ENCODE measurements around the gene RUVBL2. TPM values are rescaled to one million over a fixed set of nuclear protein-coding genes. Genes with fewer than 3 reads are reported as not detected.

The RUVBL2 gene
- total RNA-seq, 1 donor from 2014 or later, result 106 TPM

DNA sequence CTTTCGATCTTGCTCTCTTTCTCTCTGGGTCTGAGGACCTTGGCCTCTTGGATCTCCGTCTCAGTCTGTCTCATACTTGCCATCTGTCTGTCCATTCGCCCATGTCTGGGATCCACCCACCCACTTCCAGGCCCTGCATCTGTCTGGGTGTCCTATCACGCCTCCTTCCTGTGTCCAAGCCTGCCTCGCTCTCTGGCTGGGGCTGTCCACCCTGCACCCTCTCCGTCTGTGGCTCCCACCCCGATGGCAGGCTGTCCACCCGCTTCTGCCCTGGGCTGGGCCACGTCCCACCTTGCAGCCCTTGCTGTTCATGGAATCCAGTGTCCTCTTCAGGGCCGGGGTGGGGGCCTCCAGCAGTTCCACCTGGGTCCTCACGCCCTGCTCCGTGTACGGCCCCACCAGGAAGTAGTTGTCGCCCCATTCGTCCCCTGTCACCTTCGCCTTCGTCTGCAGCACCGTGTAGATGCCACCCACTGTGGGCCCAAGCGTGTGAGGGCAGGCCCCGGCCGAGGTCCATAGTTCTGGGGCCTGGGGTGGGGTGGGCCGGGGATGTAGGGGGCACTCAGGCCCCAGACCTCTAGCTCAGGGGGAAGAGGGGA lies 2.6 kb upstream of the RUVBL2 start:
- TF ChIP-seq, protein P1, sequence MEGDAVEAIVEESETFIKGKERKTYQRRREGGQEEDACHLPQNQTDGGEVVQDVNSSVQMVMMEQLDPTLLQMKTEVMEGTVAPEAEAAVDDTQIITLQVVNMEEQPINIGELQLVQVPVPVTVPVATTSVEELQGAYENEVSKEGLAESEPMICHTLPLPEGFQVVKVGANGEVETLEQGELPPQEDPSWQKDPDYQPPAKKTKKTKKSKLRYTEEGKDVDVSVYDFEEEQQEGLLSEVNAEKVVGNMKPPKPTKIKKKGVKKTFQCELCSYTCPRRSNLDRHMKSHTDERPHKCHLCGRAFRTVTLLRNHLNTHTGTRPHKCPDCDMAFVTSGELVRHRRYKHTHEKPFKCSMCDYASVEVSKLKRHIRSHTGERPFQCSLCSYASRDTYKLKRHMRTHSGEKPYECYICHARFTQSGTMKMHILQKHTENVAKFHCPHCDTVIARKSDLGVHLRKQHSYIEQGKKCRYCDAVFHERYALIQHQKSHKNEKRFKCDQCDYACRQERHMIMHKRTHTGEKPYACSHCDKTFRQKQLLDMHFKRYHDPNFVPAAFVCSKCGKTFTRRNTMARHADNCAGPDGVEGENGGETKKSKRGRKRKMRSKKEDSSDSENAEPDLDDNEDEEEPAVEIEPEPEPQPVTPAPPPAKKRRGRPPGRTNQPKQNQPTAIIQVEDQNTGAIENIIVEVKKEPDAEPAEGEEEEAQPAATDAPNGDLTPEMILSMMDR (IDR thresholded peaks at IDR 0.05), result no peak
- no peak for DNase-seq (ENCODE audit: low spot score in 2 of 2)
- peaks cover 21 to 34% of the 10 kb centered on the region in 2 donors for H3K36me3 ChIP-seq
- H3K4me1 ChIP-seq, result peaks cover 21 to 26% of the 10 kb centered on the region in 2 donors
- no peaks in the 10 kb centered on the region for H3K9me3 ChIP-seq
- peak overlapping the region in 1 of 2 donors; percentile 94 for H3K27ac ChIP-seq
- no peaks in the 10 kb centered on the region for H3K27me3 ChIP-seq
- intact Hi-C loops (cut with DNase I), result loop anchor here (5.0 kb wide), 1 partner anchor 156 kb away; no protein-coding TSS in a partner anchor
- peak overlapping the region; percentile 58 to 81 for H3K4me3 ChIP-seq

DNA sequence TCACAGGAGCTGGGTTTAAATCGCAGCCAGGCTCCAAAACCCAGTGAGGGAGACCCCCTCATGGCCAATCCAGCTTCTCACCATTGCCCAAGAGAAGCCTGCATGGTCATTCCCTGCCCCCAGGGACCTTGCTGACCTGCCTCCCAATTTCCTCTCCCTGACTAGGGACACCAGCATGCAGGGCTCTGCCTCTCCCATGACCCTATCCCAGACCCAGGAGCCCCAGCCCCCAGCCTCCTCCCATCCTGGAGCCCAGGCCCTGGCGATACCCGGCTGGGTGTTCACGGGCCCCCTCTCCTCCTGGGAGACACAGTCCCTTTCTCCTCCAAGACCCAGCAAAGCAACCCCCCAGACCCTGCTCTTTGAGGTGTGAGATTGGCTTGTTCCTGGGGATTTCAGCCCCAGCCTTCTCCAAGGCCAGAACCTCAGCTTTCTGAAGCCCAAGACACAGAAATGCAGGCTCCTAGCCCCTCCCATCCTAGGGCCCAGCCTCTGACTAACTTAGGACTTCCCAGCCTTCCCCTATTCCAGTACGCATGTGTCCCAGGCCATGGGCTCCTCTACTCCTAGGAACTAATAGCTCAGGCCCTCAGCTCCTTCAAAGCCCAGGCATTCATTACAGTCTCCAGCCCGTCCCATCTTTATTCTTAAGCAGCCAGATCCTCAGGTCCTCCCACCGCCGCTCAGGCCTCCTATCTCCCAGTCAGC lies 1.7 kb upstream of the RUVBL2 start:
- peak overlapping the region; percentile 58 to 81 for H3K4me3 ChIP-seq
- TF ChIP-seq, protein P1 (IDR thresholded peaks at IDR 0.05), result no peak
- peak in 1 of 2 donors; percentile 89 for DNase-seq (ENCODE audit: low spot score in 2 of 2)
- peaks cover 21 to 26% of the 10 kb centered on the region in 2 donors for H3K4me1 ChIP-seq
- H3K9me3 ChIP-seq, result no peaks in the 10 kb centered on the region
- intact Hi-C loops (cut with DNase I), result loop anchor here (2.0 to 5.0 kb wide), 2 partner anchors 27 to 155 kb away; partner anchors contain the start of gene FTL
- no peaks in the 10 kb centered on the region for H3K27me3 ChIP-seq
- peaks cover 13 to 26% of the 10 kb centered on the region in 2 donors for H3K36me3 ChIP-seq
- H3K27ac ChIP-seq, result peak overlapping the region; percentile 94

- Histone ChIP-seq H3K9me3 (no peaks in the 10 kb centered on the region), H3K4me1 (peaks cover 21 to 26% of the 10 kb centered on the region in 2 donors), H3K4me3 (peak overlapping the region; percentile 58 to 81), H3K27me3 (no peaks in the 10 kb centered on the region), H3K36me3 (peaks cover 10 to 21% of the 10 kb centered on the region in 2 donors), H3K27ac (peak overlapping the region; percentile 94)
- intact Hi-C loops (cut with DNase I), result loop anchor here (1.0 to 5.0 kb wide), 5 partner anchors 13 to 155 kb away; partner anchors contain the start of genes FTL, NUCB1 and SNRNP70
- TF ChIP-seq, protein P1 (IDR thresholded peaks at IDR 0.05), result no peak
- no peak for DNase-seq (ENCODE audit: low spot score in 2 of 2)
These were observed 1.0 kb upstream of the RUVBL2 start for GRCh38 chr19:48992581-48993174.

- intact Hi-C loops (cut with DNase I), result loop anchor here (5.0 kb wide), 1 partner anchor 153 kb away; no protein-coding TSS in a partner anchor
- peaks cover 3 to 8% of the 10 kb centered on the region in 2 donors for H3K36me3 ChIP-seq
These were observed 324 bp downstream of the RUVBL2 start for GRCh38 chr19:48994035-48994386.

GRCh38 chr19:48997972-48998371 lies 4.3 kb downstream of the RUVBL2 start:
- Histone ChIP-seq H3K27ac (no peak overlapping the region), H3K4me3 (no peak overlapping the region), H3K36me3 (peaks cover 7 to 8% of the 10 kb centered on the region in 2 donors), H3K27me3 (no peaks in the 10 kb centered on the region), H3K9me3 (no peaks in the 10 kb centered on the region), H3K4me1 (peaks cover 7 to 9% of the 10 kb centered on the region in 2 donors)
- DNase-seq (ENCODE audit: low spot score in 2 of 2), result no peak
- TF ChIP-seq, protein P1 (IDR thresholded peaks at IDR 0.05), result peak in 1 of 3 experiments; percentile 20
- intact Hi-C loops (cut with DNase I), result no loop called here

More at GRCh38 chr19:48994035-48994386, 324 bp downstream of the RUVBL2 start:
- Histone ChIP-seq H3K4me3 (peak overlapping the region; percentile 47 to 81), H3K9me3 (no peaks in the 10 kb centered on the region), H3K27me3 (no peaks in the 10 kb centered on the region), H3K4me1 (peaks cover 21 to 26% of the 10 kb centered on the region in 2 donors), H3K27ac (peak overlapping the region; percentile 94)
- TF ChIP-seq, protein P1 (IDR thresholded peaks at IDR 0.05), result no peak
- no peak for DNase-seq (ENCODE audit: low spot score in 2 of 2)

Measured in ascending aorta (tissue), 2 donors.